OCI-LY1 (cell line): ENCODE measurements around the gene SAFB.
A peak's percentile ranks its signal among the peaks of the same experiment; 100 is the strongest.

ENCODE experiments used
- H2AFZ ChIP-seq: fragments of 200-600 bp; sonication (generic), shearing (Covaris generic); 2 replicates; pipeline ENCODE4 v1.6.0; 2014; ENCODE audit warnings: antibody characterized with exemption, mild to moderate bottlenecking, low read length
- H3F3A ChIP-seq: fragments of 200-600 bp; sonication (generic), shearing (Covaris generic); 2 replicates; pipeline ENCODE4 v1.6.0; 2014; ENCODE audit warnings: mild to moderate bottlenecking, antibody characterized with exemption, low read length, moderate library complexity; ENCODE audit not compliant: insufficient read depth
- H3K27ac ChIP-seq: fragments of 200-600 bp; sonication (generic); 2 replicates; pipeline ENCODE4 v1.5.1; 2014; ENCODE audit warnings: low read length, mixed run types, mild to moderate bottlenecking, low read depth; ENCODE audit not compliant: poor library complexity, severe bottlenecking
- H3K27me3 ChIP-seq: fragments of 200-600 bp; sonication (generic); 2 replicates; pipeline ENCODE4 v1.6.0; 2014; ENCODE audit warnings: antibody characterized with exemption, mild to moderate bottlenecking, low read length, moderate library complexity; ENCODE audit not compliant: insufficient read depth
- H3K36me3 ChIP-seq: fragments of 200-600 bp; sonication (generic); 2 replicates; pipeline ENCODE4 v1.6.1; 2014; ENCODE audit warnings: mild to moderate bottlenecking, antibody characterized with exemption, low read length, moderate library complexity, mixed read lengths; ENCODE audit not compliant: insufficient read depth
- H3K4me1 ChIP-seq: fragments of 200-600 bp; sonication (generic); 2 replicates; pipeline ENCODE4 v1.5.1; 2014; ENCODE audit warnings: mild to moderate bottlenecking, low read length, moderate library complexity; ENCODE audit not compliant: insufficient read depth, severe bottlenecking
- H3K4me2 ChIP-seq: fragments of 200-600 bp; sonication (generic), shearing (Covaris generic); 2 replicates; pipeline ENCODE4 v1.6.1; 2014; ENCODE audit warnings: low read length
- H3K4me3 ChIP-seq: fragments of 200-600 bp; sonication (generic); 2 replicates; pipeline ENCODE4 v1.5.1; 2014; ENCODE audit warnings: low read length, low read depth, mild to moderate bottlenecking, mixed read lengths; ENCODE audit not compliant: poor library complexity, severe bottlenecking
- H3K79me2 ChIP-seq: fragments of 200-600 bp; shearing (Covaris generic); 2 replicates; pipeline ENCODE4 v1.6.1; 2016; ENCODE audit warnings: mixed run types, low read length, mixed read lengths; ENCODE audit not compliant: insufficient read depth
- H3K9ac ChIP-seq: fragments of 200-600 bp; sonication (generic), shearing (Covaris generic); 2 replicates; pipeline ENCODE4 v1.6.1; 2014; ENCODE audit warnings: mild to moderate bottlenecking, low read length, mixed read lengths
- H3K9me2 ChIP-seq: fragments of 200-600 bp; sonication (generic), shearing (Covaris generic); 2 replicates; pipeline ENCODE4 v1.6.1; 2014; ENCODE audit warnings: low read depth, mild to moderate bottlenecking, low read length, mixed read lengths
- H3K9me3 ChIP-seq: fragments of 200-600 bp; shearing (Covaris generic); 2 replicates; pipeline ENCODE4 v1.6.1; 2014; ENCODE audit warnings: low read length, mixed read lengths
- H4K20me1 ChIP-seq: fragments of 200-600 bp; sonication (generic), shearing (Covaris generic); 2 replicates; pipeline ENCODE4 v1.6.0; 2016; ENCODE audit warnings: mild to moderate bottlenecking, low read length; ENCODE audit not compliant: insufficient read depth
- EZH2 ChIP-seq: fragments of 200-600 bp; sonication (generic), shearing (Covaris generic); IDR thresholded peaks from 2 replicates; pipeline ENCODE4 v1.8.0; 2017; ENCODE audit warnings: borderline replicate concordance, mixed run types, mild to moderate bottlenecking, antibody characterized with exemption, low read length, moderate library complexity, mixed read lengths
- TF ChIP-seq, protein P1 (sequence below): fragments of 200-600 bp; sonication (generic), shearing (Covaris generic); IDR thresholded peaks from 2 replicates; pipeline ENCODE4 v1.5.1; 2017; ENCODE audit warnings: mild to moderate bottlenecking, antibody characterized with exemption, low read length, moderate library complexity, mixed read lengths

SAFB gene

DNA sequence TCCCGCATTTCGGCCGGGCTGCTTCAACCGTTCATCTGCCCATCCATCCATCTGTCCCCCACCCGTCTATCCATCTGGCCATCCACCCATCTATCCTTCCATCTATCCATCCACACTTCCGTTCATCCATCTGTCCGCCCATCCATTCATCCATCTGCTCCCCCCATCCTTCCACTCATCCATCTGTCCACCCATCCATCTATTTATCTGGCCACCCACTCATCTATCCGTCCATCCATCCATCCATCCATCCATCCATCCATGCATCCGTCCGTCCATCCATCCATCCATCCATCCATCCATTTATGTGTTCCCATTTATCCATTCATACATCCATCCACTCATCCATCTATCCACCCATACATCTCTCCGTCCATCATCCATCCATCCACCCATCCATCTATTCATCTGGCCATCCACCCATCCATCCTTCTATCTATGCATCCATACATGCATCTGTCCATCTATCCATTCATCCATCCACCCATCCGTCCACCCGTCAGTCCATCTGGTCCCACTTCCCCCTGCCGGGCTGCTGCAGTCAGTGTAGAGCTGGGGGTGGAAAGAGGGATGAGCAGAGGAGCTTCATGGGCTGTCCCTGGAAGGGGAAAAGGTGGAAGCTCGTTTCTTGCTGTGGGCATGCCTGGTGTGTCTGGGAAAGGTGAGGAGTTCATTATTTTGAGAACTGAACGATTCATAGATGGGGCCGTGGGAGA is 58.7 kb downstream of the SAFB start:
- Histone ChIP-seq H3K9me2 (no peaks in the 10 kb centered on the region), H3K4me2 (peak overlapping the region; percentile 49; the same call in 1 of the 2 replicates), H3K4me3 (peak overlapping the region; percentile 86), H3K36me3 (no peaks in the 10 kb centered on the region), H3K9me3 (no peaks in the 10 kb centered on the region), H3F3A (peaks cover 4% of the 10 kb centered on the region; the same call in 1 of the 2 replicates), H3K9ac (no peak overlapping the region; the same call in 1 of the 2 replicates), H3K27me3 (no peaks in the 10 kb centered on the region), H4K20me1 (no peaks in the 10 kb centered on the region), H3K79me2 (no peaks in the 10 kb centered on the region), H2AFZ (no peak overlapping the region), H3K27ac (no peak overlapping the region), H3K4me1 (peaks cover 21% of the 10 kb centered on the region)
- no peak for TF ChIP-seq EZH2
- TF ChIP-seq, protein P1, sequence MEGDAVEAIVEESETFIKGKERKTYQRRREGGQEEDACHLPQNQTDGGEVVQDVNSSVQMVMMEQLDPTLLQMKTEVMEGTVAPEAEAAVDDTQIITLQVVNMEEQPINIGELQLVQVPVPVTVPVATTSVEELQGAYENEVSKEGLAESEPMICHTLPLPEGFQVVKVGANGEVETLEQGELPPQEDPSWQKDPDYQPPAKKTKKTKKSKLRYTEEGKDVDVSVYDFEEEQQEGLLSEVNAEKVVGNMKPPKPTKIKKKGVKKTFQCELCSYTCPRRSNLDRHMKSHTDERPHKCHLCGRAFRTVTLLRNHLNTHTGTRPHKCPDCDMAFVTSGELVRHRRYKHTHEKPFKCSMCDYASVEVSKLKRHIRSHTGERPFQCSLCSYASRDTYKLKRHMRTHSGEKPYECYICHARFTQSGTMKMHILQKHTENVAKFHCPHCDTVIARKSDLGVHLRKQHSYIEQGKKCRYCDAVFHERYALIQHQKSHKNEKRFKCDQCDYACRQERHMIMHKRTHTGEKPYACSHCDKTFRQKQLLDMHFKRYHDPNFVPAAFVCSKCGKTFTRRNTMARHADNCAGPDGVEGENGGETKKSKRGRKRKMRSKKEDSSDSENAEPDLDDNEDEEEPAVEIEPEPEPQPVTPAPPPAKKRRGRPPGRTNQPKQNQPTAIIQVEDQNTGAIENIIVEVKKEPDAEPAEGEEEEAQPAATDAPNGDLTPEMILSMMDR: no peak

DNA sequence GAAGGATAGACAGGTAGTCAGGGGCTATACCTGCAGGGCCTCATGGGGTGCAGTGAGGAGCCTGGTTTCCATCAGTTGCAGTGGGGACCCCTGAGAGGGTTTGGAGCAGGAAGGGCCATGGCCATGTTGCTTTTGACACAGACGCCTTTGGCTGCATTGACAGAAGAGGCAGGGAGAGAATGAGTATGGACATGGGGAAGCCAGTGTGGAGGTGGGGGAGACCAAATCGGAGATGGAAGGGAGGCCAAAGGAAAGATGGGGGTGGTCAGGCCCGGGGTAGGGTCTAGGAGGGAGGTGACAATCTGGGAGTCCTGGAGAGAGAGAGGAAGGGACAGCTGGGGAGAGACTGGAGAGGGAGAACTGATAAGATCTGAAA is 59.2 kb downstream of the SAFB start:
- Histone ChIP-seq H3K27ac (no peak overlapping the region), H3K27me3 (no peaks in the 10 kb centered on the region), H3K79me2 (no peaks in the 10 kb centered on the region), H2AFZ (no peak overlapping the region), H3F3A (peaks cover 4% of the 10 kb centered on the region; the same call in 1 of the 2 replicates), H3K9me2 (no peaks in the 10 kb centered on the region), H3K36me3 (no peaks in the 10 kb centered on the region), H3K4me3 (no peak overlapping the region), H3K4me2 (no peak overlapping the region), H3K9ac (no peak overlapping the region), H3K4me1 (peaks cover 22% of the 10 kb centered on the region), H4K20me1 (no peaks in the 10 kb centered on the region), H3K9me3 (no peaks in the 10 kb centered on the region)
- TF ChIP-seq, protein P1: no peak
- TF ChIP-seq EZH2: no peak

DNA sequence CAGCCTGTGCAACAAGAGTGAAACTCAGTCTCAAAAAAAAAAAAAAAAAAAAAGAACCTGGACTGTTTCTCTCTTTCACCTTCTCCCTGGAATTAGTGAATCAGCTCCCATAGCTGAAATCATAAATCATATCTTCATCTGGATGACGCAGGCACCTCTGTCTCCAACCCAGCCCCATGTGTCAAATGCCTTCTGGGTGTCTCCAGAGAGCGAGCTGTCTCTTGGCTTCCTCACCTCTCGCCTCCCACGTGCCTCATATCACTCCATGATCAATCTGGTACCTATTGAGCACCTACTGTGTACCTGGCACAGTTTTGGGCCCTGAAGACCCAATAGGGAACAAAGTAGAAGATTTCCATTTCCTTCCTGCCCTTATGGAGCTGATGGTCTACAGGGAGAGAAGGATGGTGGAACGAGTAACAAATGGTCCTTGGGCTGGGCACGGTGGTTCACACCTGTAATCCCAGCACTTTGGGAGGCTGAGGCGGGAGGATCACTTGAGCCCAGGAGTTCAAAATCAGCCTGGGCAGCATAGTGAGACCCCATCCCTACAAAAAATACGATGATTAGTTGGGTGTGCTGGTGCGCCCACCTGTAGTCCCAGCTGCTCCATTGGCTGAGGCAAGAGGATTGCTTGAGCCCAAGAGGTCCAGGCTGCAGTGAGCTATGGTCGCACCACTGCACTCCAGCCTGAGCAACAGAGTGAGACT is 60.4 kb downstream of the SAFB start:
- Histone ChIP-seq H3F3A (peaks cover 4% of the 10 kb centered on the region; the same call in 1 of the 2 replicates), H3K9ac (no peak overlapping the region), H3K4me1 (peaks cover 22% of the 10 kb centered on the region), H3K9me3 (no peaks in the 10 kb centered on the region), H4K20me1 (no peaks in the 10 kb centered on the region), H3K79me2 (no peaks in the 10 kb centered on the region), H2AFZ (no peak overlapping the region), H3K36me3 (no peaks in the 10 kb centered on the region), H3K27me3 (no peaks in the 10 kb centered on the region), H3K4me2 (no peak overlapping the region), H3K27ac (no peak overlapping the region), H3K9me2 (no peaks in the 10 kb centered on the region), H3K4me3 (no peak overlapping the region)
- TF ChIP-seq, protein P1: no peak
- no peak for TF ChIP-seq EZH2
